Heart left ventricle (tissue), 16 donors: ENCODE results near the gene RGS2. TPM values are rescaled to one million over a fixed set of nuclear protein-coding genes. Genes with fewer than 3 reads are reported as not detected.

Experiments used
- ATAC-seq, 4 donors: fragments of 200-7000 bp; cut with Tn5 transposase; one replicate each; pipeline ENCODE4 v1.9.1; 2020 to 2022; ENCODE audit warnings: moderate library complexity in 4 of 4, mild to moderate bottlenecking in 3 of 4, moderate number of reproducible peaks in 1 of 4
- DNase-seq, 5 donors: peaks; one replicate each; pipeline ENCODE4 v3.0.0-alpha.2; 2020
- H3K27ac ChIP-seq, 12 donors: fragments of 200-600 bp; sonication (generic) in 4 of 12; one replicate each; pipeline versions ENCODE4 v1.5.0 to v1.8.0; 2016 to 2022; ENCODE audit warnings: mild to moderate bottlenecking in 2 of 12
- H3K27me3 ChIP-seq, 9 donors: fragments of 200-600 bp; sonication (generic) in 2 of 9; one replicate each; pipeline versions ENCODE4 v1.5.1 to v1.8.0; 2016 to 2022; ENCODE audit warnings: mild to moderate bottlenecking in 3 of 9
- H3K36me3 ChIP-seq, 9 donors: fragments of 200-600 bp; sonication (generic) in 2 of 9; one replicate each; pipeline versions ENCODE4 v1.5.0 to v1.8.0; 2018 to 2022; ENCODE audit warnings: mild to moderate bottlenecking in 2 of 9
- H3K4me1 ChIP-seq, 12 donors: fragments of 200-600 bp; sonication (generic) in 4 of 12; one replicate each; pipeline versions ENCODE4 v1.5.0 to v1.8.0; 2016 to 2022; ENCODE audit warnings: mild to moderate bottlenecking in 3 of 12
- H3K4me3 ChIP-seq, 12 donors: fragments of 200-600 bp; sonication (generic) in 4 of 12; one replicate each; pipeline versions ENCODE4 v1.5.0 to v1.8.0; 2017 to 2022; ENCODE audit warnings: mild to moderate bottlenecking in 9 of 12, moderate library complexity in 4 of 12
- H3K9me3 ChIP-seq, 12 donors: fragments of 200-600 bp; sonication (generic) in 4 of 12; one replicate each; pipeline versions ENCODE4 v1.5.0 to v1.8.0; 2016 to 2022; ENCODE audit warnings: mild to moderate bottlenecking in 1 of 12
- POLR2A ChIP-seq, 2 donors: fragments of 450-650 bp; IDR thresholded peaks; one replicate each; pipeline ENCODE4 v1.6.1; 2017; ENCODE audit warnings: antibody characterized with exemption in 2 of 2, mild to moderate bottlenecking in 2 of 2, moderate library complexity in 2 of 2
- WGBS, 4 donors: extraction: QIAGEN DNeasy Blood & Tissue Kit in 2 of 4; methylation state at CpG; one replicate each; pipeline versions ENCODE4 v1.1.5 to v1.1.7; 2013 to 2018; 5-methylcytosine and 5-hydroxymethylcytosine counted together
- intact Hi-C, 10 donors: fragments of 100-400 bp; cut with DNase I; formaldehyde crosslinking; loops; one replicate each; pipeline versions ENCODE4 v1.11.1 to v1.14.2; 2022
- polyA plus RNA-seq, 2 donors: library from polyadenylated mRNA; stranded (reverse); fragments of 200-250 nt; gene quantifications; one replicate each; pipeline ENCODE4 v1.2.3, GENCODE V29; 2013
- total RNA-seq, 9 donors: library from RNA; depleted of rRNA in 2 of 9; stranded (reverse); fragments of >200 nt in 2 of 9; fragmentation: NEBNext Ultra II Directional in 3 of 9; extraction: Animal tissue kit (Norgen Biotek cat#: 25700) in 3 of 9; gene quantifications; one replicate each; pipeline versions ENCODE4 v1.1.0 to v1.2.4, GENCODE V29; 2016 to 2023
- TF ChIP-seq, protein P1 (sequence below), 12 donors: fragments of 200-600 bp; sonication (generic) in 4 of 12; IDR thresholded peaks; one replicate each; pipeline versions ENCODE4 v1.5.0 to v1.8.0; 2018 to 2022; ENCODE audit warnings: antibody characterized with exemption in 12 of 12, mild to moderate bottlenecking in 5 of 12
- donor health status: ischemic (EF 13 %, LVEDD 7.1; RV severe dilation, severe dysfunction).
- donor health status: healthy with polysubstance abuse.
- donor health status: DM: no; HTN: yes; CAD: no.
- donor health status: DM: no; HTN: no; CAD: no.
- donor health status: ischemic (EF 25% LVEDD 6.9; RV normal size, moderate dysfunction).
- donor health status: ischemic (EF 25% LVEDD 5.7; RV mildly dilated, moderate dysfunction).
- donor health status: healthy.
- donor health status: DM: yes; HTN: yes; CAD: no.
- donor health status: ischemic (EF 35%, LVEDD 5.7; RV mildly dilated, moderate dysfunction).
- donor health status: nonischemic (EF 11% LVEDD 7.7; RV severe dilation, severe dysfunction).
- donor health status: DM: yes; HTN: yes; CAD: no.
- donor health status: PGD.
- donor health status: ischemic (EF 29% LVEDD 5.4; RV normal size, mild dysfunction).
- donor health status: nonischemic (EF 23%, LVEDD 6.1; RV moderate dilation, normal function).

The RGS2 gene
- total and polyA plus RNA-seq, 11 donors, result 7.6 to 32.6 (median 12.7) TPM

DNA sequence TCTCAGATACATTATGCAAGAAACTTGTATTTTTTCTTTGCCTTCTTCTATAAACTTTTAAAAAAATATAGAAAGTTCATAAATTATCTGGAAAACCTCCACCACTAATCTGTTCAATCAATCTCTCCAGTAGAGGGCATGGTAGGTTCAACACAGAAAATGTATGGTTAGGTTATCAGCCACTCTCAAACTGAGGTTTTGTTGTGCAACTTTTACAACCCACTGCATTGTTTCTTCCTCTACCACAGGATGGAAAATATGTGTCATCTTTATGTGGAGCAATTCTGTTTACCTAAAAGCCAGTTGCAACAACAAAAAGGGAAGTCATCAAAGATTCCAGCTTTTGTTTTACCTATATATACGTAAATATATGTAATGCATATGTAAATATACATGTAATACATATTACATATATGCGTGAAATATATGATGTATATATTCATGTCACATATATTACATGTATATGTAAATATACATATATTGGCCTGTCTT lies 3.0 kb upstream of the RGS2 start:
- Histone ChIP-seq H3K36me3 (peaks cover 0 to 8% (median 2%) of the 10 kb centered on the region in 9 donors), H3K27ac (peak overlapping the region in 2 of 12 donors; percentile 91 to 93), H3K27me3 (no peaks in the 10 kb centered on the region), H3K9me3 (no peaks in the 10 kb centered on the region), H3K4me1 (peaks cover 0 to 37% (median 19%) of the 10 kb centered on the region in 12 donors), H3K4me3 (no peak overlapping the region)
- TF ChIP-seq, protein P1, sequence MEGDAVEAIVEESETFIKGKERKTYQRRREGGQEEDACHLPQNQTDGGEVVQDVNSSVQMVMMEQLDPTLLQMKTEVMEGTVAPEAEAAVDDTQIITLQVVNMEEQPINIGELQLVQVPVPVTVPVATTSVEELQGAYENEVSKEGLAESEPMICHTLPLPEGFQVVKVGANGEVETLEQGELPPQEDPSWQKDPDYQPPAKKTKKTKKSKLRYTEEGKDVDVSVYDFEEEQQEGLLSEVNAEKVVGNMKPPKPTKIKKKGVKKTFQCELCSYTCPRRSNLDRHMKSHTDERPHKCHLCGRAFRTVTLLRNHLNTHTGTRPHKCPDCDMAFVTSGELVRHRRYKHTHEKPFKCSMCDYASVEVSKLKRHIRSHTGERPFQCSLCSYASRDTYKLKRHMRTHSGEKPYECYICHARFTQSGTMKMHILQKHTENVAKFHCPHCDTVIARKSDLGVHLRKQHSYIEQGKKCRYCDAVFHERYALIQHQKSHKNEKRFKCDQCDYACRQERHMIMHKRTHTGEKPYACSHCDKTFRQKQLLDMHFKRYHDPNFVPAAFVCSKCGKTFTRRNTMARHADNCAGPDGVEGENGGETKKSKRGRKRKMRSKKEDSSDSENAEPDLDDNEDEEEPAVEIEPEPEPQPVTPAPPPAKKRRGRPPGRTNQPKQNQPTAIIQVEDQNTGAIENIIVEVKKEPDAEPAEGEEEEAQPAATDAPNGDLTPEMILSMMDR (IDR thresholded peaks at IDR 0.05), result peak; percentile 23 to 60 (median 52)
- TF ChIP-seq POLR2A (IDR thresholded peaks at IDR 0.05), result no peak
- 84 to 92% (median 86%) methylated on average over 2 of the region's 2 CpGs for WGBS, 4 donors
- DNase-seq (no peak), ATAC-seq (no peak)
- intact Hi-C loops, result loop anchor here (5.0 to 10.0 kb wide), 14 partner anchors 71 to 331 kb away; partner anchors contain the start of genes CDC73 (in 4 of the 10) and GLRX2 (in 1 of the 10)

DNA sequence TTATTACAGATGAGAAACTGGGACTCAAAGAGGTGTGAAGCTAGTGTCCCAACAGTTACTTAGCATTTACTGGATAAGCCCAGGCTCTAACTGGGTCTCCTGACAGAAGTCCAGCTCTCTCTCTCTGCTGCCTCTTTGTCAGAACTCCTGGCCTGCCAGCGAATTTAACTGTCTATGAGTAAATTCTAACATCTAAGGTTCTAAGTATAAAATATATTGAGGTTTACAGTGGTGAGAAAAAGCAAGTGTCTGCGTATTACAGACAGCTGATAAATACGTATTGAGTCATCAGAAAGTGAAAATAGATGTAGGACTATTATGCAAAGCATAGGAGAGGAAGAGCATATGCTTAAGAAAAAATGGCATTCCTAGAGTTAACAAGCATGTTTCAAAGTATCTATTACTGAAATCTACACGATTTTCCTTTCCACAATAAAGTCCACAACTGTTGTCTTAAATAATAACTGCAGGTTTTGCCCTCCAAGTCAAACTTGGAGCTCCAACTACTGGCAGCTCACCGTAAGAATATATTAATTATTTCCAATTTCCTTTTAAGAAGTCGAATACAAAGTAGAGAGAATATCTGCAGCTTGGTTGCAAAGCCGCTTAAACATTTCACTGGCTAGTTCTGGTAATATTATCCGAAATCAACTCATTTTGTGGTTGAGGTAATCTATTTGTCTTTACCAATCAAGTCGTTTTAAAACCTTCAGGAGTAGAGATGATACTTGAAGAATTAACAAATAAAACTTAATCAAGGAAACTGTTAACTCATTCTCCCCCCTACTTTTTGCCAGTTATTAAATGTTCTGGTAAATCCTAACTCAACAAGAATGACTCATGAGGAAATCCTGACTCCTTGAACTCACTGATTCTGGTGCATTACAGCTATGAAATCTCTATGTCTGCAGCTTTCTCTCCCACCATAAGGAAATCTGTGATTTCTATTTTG lies 1.4 kb upstream of the RGS2 start:
- Histone ChIP-seq H3K27ac (peak overlapping the region; percentile 24 to 93 (median 88)), H3K4me3 (peak overlapping the region in 11 of 12 donors; percentile 60 to 89 (median 75)), H3K27me3 (no peaks in the 10 kb centered on the region), H3K4me1 (peaks cover 0 to 49% (median 21%) of the 10 kb centered on the region in 12 donors), H3K36me3 (peaks cover 0 to 23% (median 10%) of the 10 kb centered on the region in 9 donors), H3K9me3 (no peaks in the 10 kb centered on the region)
- ATAC-seq, result peak in 1 of 4 donors; percentile 13
- intact Hi-C loops, result loop anchor here (2.0 to 10.0 kb wide), 17 partner anchors 70 to 333 kb away; partner anchors contain the start of genes CDC73 (in 4 of the 10) and GLRX2 (in 1 of the 10)
- TF ChIP-seq, protein P1 (IDR thresholded peaks at IDR 0.05), result peak in 9 of 12 donors; percentile 6 to 56 (median 38)
- TF ChIP-seq POLR2A (IDR thresholded peaks at IDR 0.05), result no peak
- no peak for DNase-seq
- 41 to 61% (median 46%) methylated on average over 9 of the region's 9 CpGs for WGBS, 4 donors

DNA sequence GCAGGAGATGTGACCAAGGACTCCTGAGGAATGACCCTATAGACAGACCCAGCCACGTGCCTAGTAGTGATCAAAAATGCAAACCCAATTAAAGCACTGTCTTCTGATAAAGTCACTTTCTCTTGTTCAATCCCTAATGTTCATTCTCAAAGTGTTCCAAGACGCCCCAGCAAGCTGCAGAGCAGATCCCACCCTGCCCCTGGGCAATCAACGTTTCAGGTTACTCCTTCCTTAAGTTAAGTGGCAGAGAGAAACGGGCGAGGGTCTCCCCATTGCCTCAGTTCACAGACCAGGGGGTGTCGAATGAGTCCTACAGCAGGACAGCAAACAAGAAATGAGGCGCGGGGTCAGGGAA lies 699 bp upstream of the RGS2 start:
- intact Hi-C loops, result loop anchor here (2.0 to 10.0 kb wide), 17 partner anchors 69 to 333 kb away; partner anchors contain the start of genes CDC73 (in 4 of the 10) and GLRX2 (in 1 of the 10)
- WGBS, 4 donors, result 4 to 16% (median 5%) methylated on average over 8 of the region's 8 CpGs
- Histone ChIP-seq H3K4me1 (peaks cover 0 to 49% (median 21%) of the 10 kb centered on the region in 12 donors), H3K27ac (peak overlapping the region; percentile 24 to 93 (median 88)), H3K27me3 (no peaks in the 10 kb centered on the region), H3K4me3 (peak overlapping the region; percentile 12 to 89 (median 75)), H3K36me3 (peaks cover 0 to 23% (median 10%) of the 10 kb centered on the region in 9 donors), H3K9me3 (no peaks in the 10 kb centered on the region)
- no peak for DNase-seq
- no peak for ATAC-seq
- TF ChIP-seq, protein P1 (IDR thresholded peaks at IDR 0.05), result no peak
- no peak for TF ChIP-seq POLR2A (IDR thresholded peaks at IDR 0.05)
